ENCODE measurements around the gene PNCK. TPM values are rescaled to one million over a fixed set of nuclear protein-coding genes. Genes with fewer than 3 reads are reported as not detected.

The PNCK gene
- total RNA-seq, 1 experiment from 2014 or later: 0.84 TPM

GRCh38 chrX:153670748-153671588 lies 2.6 kb downstream of the PNCK start:
- H3K4me2 ChIP-seq (ENCODE audit: low read length): no peak overlapping the region
- ChIA-PET RAD21 (ENCODE audit: low non-redundant PET in 1 of 2, low total read pairs in 2 of 2, uncharacterized antibody in 2 of 2, unreplicated experiment in 2 of 2) (no interaction called here), CTCF (interaction anchor here (2.2 kb wide), 1 partner anchor 132 kb away, joined by 10 read pairs; no protein-coding TSS in a partner anchor), POLR2A (interaction anchor here (0.6 kb wide), 1 partner anchor 13 kb away, joined by 4 read pairs; no protein-coding TSS in a partner anchor)
- H3K9me2 ChIP-seq (ENCODE audit: insufficient read depth): no peaks in the 10 kb centered on the region
- BruUV-seq (replicated peaks): no TSS peak
- TF ChIP-seq JUND (IDR thresholded peaks at IDR 0.05) (no peak), ATF3 (IDR thresholded peaks at IDR 0.05) (no peak), SP1 (IDR thresholded peaks at IDR 0.05; ENCODE audit: low read depth) (no peak), FOSL1 (IDR thresholded peaks at IDR 0.05; ENCODE audit: low read depth) (no peak), ELF1 (IDR thresholded peaks at IDR 0.05; ENCODE audit: borderline replicate concordance, low read depth) (no peak), EZH2 (IDR thresholded peaks at IDR 0.05) (no peak), POLR2A (IDR thresholded peaks at IDR 0.05; ENCODE audit: borderline replicate concordance, extremely low read depth, insufficient read depth, insufficient read length) (no peak)
- no peaks in the 10 kb centered on the region for H3K9me3 ChIP-seq (ENCODE audit: control insufficient read depth in 1 of 2, insufficient read depth in 1 of 2, low read depth in 1 of 2, low read length in 2 of 2)
- H3K27ac ChIP-seq (ENCODE audit: low read depth, low read length): no peak overlapping the region
- H3K79me2 ChIP-seq (ENCODE audit: insufficient read depth, low read length): no peaks in the 10 kb centered on the region
- no peak overlapping the region for H3K4me3 ChIP-seq (replicated peaks in 1 of 2; ENCODE audit: low read depth in 1 of 2, low read length in 2 of 2)
- no peaks in the 10 kb centered on the region for H3K27me3 ChIP-seq (ENCODE audit: insufficient read depth, low read length)
- DNase-seq (ENCODE audit: low read depth, low spot score): no peak
- 0 out of 4 replicates have a peak, but pooled peaks cover 0 to 3% of the 10 kb centered on the region in 2 experiments for H3K4me1 ChIP-seq (ENCODE audit: control insufficient read depth in 1 of 2, insufficient read depth in 2 of 2, low read length in 2 of 2)
- no peak overlapping the region for H2AFZ ChIP-seq (ENCODE audit: low read depth, low read length, poor library complexity, severe bottlenecking)
- H3K9ac ChIP-seq (ENCODE audit: low read length): no peak overlapping the region
- no peaks in the 10 kb centered on the region for H3K36me3 ChIP-seq (ENCODE audit: control insufficient read depth in 1 of 2, insufficient read depth in 2 of 2, low read length in 2 of 2)
- H4K20me1 ChIP-seq (ENCODE audit: insufficient read depth): no peaks in the 10 kb centered on the region
- no peak for ATAC-seq
- intact Hi-C loops (cut with micrococcal nuclease): no loop called here

GRCh38 chrX:153669901-153670731 lies 3.5 kb downstream of the PNCK start:
- no peak overlapping the region for H3K27ac ChIP-seq (ENCODE audit: low read depth, low read length)
- ATAC-seq (no peak), DNase-seq (ENCODE audit: low read depth, low spot score) (no peak)
- 0 out of 4 replicates have a peak, but pooled peaks cover 0 to 3% of the 10 kb centered on the region in 2 experiments for H3K4me1 ChIP-seq (ENCODE audit: control insufficient read depth in 1 of 2, insufficient read depth in 2 of 2, low read length in 2 of 2)
- H3K9ac ChIP-seq (ENCODE audit: low read length): no peak overlapping the region
- ChIA-PET RAD21 (ENCODE audit: low non-redundant PET in 1 of 2, low total read pairs in 2 of 2, uncharacterized antibody in 2 of 2, unreplicated experiment in 2 of 2) (no interaction called here), POLR2A (interaction anchor here (0.6 kb wide), 1 partner anchor 12 kb away, joined by 4 read pairs; no protein-coding TSS in a partner anchor), CTCF (interaction anchor here (2.2 kb wide), 1 partner anchor 131 kb away, joined by 10 read pairs; no protein-coding TSS in a partner anchor)
- no peak for TF ChIP-seq POLR2A (IDR thresholded peaks at IDR 0.05; ENCODE audit: borderline replicate concordance, extremely low read depth, insufficient read depth, insufficient read length)
- no peak for TF ChIP-seq EZH2 (IDR thresholded peaks at IDR 0.05)
- H3K4me3 ChIP-seq (replicated peaks in 1 of 2; ENCODE audit: low read depth in 1 of 2, low read length in 2 of 2): no peak overlapping the region
- H4K20me1 ChIP-seq (ENCODE audit: insufficient read depth): no peaks in the 10 kb centered on the region
- intact Hi-C loops (cut with micrococcal nuclease): loop anchor here (10.0 kb wide), 3 partner anchors 55 to 715 kb away; no protein-coding TSS in a partner anchor
- no peaks in the 10 kb centered on the region for H3K9me2 ChIP-seq (ENCODE audit: insufficient read depth)
- H3K79me2 ChIP-seq (ENCODE audit: insufficient read depth, low read length): no peaks in the 10 kb centered on the region
- no peaks in the 10 kb centered on the region for H3K36me3 ChIP-seq (ENCODE audit: control insufficient read depth in 1 of 2, insufficient read depth in 2 of 2, low read length in 2 of 2)
- no peaks in the 10 kb centered on the region for H3K9me3 ChIP-seq (ENCODE audit: control insufficient read depth in 1 of 2, insufficient read depth in 1 of 2, low read depth in 1 of 2, low read length in 2 of 2)
- BruUV-seq (replicated peaks): no TSS peak
- H2AFZ ChIP-seq (ENCODE audit: low read depth, low read length, poor library complexity, severe bottlenecking): no peak overlapping the region
- no peaks in the 10 kb centered on the region for H3K27me3 ChIP-seq (ENCODE audit: insufficient read depth, low read length)
- H3K4me2 ChIP-seq (ENCODE audit: low read length): no peak overlapping the region
